A172 (cell line): Measurements from ENCODE around the gene CHMP1A. TPM values are rescaled to one million over a fixed set of nuclear protein-coding genes. Genes with fewer than 3 reads are reported as not detected.

ENCODE experiments used
- DNase-seq: peaks from one replicate; pipeline ENCODE4 v3.0.0-alpha.2; 2015; ENCODE audit warnings: low spot score
- total RNA-seq: library from RNA; depleted of rRNA; stranded (reverse); fragments of >200 nt; shearing (Covaris generic); gene quantifications from 2 replicates; pipeline ENCODE4 v1.2.3, GENCODE V29; 2014; rRNA removed

CHMP1A gene
- total RNA-seq, 1 experiment from 2014 or later = 83.6 TPM

DNA sequence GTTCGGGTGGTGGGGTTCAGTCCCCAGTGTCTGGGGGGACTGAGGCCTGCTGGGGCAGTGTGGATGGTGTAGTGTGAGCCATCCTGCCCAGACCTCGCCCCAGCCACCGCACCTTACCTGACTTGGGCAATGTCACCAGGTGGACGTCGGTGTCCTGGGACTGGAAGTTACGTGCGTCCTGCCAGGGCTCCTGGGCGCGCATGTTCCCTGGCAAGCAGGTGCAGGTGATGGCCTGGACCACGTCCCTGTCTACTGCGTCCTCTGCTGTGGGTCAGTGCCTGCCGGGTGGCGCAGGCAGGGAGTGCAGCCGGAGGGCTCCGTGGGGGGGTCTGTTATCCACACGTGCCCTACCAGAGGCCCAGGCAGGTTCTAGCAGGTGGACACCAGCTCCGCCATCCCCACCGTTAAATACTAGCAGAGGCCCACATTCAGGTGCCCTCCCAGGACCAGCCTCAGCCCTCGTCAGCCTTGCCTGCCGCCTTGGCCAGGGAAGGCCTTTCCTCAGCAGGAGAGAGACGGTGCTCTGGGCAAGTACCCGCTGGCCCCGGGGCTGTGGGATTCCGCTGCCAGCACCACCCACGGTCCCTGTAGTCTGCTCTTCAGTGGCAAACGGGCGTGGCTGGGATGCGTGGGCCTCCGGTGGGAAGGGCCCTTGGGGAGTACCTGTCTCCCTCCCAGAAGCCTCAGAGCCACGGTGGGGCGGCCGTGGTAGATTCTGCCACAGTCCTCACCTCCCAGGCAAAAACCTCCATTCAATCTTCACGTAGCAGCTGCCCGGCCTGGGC, 52.1 kb downstream of the CHMP1A start:
- no peak for DNase-seq

DNA sequence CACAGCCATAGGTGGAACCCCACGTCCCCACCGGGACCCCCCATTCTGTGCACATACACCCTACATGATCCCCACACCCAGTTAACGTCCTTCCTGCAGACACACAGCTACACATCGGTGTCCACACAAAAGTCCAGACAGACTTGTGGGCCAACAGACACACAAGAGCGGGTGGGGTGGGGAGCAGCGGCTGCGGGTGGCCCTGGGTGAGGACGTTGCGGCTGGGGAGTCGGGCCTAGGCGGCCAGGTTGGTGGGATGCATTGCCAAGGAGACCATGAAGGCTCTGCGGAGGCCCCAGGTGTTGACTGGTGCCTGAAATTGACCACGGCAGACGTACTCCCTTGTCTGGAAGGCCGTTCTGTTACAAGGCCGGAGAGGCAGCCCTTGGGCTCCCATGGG, 52.7 kb downstream of the CHMP1A start:
- DNase-seq = no peak

DNA sequence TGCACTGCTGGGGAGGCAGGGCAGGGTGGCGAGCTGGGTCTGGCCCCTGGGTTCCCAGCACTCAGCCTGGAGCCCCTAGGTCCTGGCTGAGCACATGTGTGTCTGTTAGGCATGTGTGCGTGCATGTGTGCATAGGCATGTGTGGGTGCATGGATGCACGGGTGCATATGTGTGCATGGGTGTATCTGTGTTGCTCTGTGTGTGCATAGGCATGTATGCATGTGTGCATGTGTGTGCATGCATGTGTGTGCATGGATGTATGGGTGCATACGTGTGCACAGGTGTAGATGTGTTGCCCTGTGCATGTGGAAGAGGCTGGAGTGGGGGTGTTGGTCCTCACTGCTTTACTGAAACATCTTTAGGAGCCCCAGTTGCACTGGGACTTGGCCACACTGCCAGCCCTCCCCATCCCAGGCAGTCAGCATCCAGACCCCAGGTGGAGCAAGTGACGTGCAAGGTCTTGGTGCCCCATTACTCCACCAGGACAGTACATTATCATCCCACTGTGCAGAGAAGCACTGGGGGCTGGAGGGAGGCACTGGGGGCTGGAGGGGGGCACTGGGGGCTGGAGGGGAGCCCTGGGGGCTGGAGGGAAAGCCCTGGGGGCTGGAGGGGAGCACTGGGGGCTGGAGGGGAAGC, 54.4 kb downstream of the CHMP1A start:
- DNase-seq = no peak

DNA sequence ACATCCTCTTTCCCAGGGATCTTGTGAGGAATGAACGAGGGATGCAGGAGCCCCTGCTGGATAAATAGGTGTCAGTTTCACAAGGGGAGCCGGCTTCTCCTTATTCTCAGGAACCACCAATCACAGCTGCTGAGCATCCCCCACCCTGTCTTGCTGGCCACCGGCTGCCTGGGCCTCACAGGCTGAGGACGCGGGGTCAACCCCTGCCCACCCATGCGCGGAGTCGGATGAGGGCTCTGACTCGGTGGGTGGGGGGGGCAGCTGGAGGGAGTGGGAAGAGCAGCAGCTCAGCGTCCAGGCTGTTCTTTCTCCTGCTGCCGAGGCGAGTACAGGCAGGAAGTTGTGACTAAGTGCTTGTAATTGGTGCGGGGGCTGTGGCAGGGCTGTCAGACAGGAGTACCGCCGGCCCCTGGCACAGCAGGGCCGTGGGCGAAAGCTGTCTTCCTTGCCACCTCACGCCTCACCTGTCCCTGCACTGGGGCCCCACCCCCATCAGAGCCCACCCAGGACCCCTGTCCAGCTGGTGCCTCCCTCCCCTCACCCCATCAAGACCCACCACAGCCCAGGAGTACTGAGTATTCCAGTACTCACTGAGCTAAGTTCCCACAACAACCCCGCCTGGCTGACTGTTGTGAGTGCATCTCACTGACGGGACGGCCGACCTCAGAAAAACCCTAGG, 55.1 kb downstream of the CHMP1A start:
- peak; percentile 91 for DNase-seq

GRCh38 chr16:89601906-89602272, 55.6 kb downstream of the CHMP1A start:
- DNase-seq = no peak

- peak; percentile 34 for DNase-seq
These were observed 56.6 kb downstream of the CHMP1A start for GRCh38 chr16:89600956-89601355.

DNA sequence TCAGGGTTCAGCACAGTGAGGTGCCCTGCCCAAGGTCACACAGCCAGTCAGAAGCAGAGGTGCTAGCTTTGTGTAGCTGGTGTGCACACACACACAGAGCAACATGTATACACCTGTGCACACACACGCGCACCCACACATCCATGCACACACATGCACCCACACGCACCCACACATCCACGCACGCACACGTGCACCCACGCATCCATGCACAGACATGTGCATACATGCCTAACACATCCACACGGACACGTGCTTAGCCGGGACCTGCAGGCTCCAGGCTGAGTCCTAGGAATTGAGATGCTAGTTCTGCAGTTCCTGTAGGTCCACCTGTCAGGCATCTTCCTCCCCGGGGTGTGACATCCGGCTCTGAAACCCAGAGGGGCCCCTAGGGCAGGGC, 57.1 kb downstream of the CHMP1A start:
- DNase-seq = no peak

GRCh38 chr16:89599902-89600301, 57.6 kb downstream of the CHMP1A start:
- no peak for DNase-seq

GRCh38 chr16:89599451-89599858, 58.1 kb downstream of the CHMP1A start:
- peak; percentile 79 for DNase-seq

DNA sequence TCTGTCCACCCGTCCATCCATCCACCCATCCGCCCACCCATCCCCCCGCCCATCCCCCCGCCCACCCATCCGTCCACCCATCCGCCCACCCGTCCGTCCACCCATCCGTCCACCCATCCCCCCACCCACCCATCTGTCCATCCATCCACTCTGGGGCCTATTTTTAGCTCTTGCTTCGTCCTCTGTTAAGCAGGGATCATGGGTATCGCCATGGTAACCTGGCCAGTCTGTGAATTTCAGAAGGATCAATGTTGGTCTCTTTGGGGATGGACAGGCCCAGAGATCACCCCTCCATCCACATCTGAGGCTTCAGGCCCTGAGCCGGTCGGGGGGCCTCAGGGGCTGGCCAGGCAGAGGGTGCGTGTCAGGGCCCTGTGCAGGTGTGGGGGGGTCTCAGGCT, 59.3 kb downstream of the CHMP1A start:
- no peak for DNase-seq

DNA sequence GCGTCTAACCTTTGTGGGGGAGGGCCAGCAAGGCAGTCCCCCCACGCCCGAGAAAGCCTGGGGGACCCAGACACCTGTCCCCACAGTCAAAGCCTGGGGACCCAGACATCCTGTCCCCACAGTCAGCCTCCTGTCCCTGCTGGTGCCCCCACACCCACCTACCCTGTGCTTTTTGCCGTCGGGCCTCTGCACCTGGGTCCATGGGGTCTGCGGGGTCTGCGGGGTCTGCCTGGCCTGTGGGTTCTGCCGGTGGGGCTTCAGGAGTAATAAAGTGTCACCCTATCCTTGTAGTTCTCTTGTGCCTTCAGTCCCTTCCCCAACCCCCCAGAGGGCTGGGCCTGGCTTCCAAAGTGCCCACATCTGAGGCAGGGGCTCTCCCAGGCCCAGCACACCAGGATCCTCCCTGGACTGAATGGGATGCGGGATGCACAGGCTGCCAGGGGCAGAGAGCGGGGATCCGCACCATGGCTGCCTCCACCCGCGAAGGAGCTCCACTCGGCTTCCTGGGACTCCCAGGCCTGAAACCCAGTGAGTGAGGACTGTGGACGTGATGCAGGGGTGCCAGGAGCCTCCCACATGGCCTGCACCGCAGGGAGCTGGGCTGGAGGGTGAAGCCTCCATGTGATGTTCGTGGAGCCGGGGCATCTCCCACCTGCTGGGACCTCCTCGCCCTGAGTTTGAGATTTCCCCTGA, 60.4 kb downstream of the CHMP1A start:
- DNase-seq = no peak

GRCh38 chr16:89596061-89596689, 61.3 kb downstream of the CHMP1A start:
- DNase-seq = no peak

- no peak for DNase-seq
These were observed 62.0 kb downstream of the CHMP1A start for GRCh38 chr16:89595330-89596060.

Other genes starting within 250 kb of the CHMP1A start
- gene ANKRD11, start 167.1 kb downstream of the CHMP1A start, total RNA-seq = 48.3 and 61.6 TPM in 2 replicates
- gene SPG7, start 149.3 kb downstream of the CHMP1A start, total RNA-seq = 171 and 208 TPM in 2 replicates
- gene RPL13, start 97.0 kb downstream of the CHMP1A start, total RNA-seq = 4,331 and 5,553 TPM in 2 replicates
- 4.7 and 18.5 TPM in 2 replicates for gene CPNE7, start 82.0 kb downstream of the CHMP1A start, total RNA-seq
- 0.43 and 1.2 TPM in 2 replicates for gene DPEP1, start 44.1 kb downstream of the CHMP1A start, total RNA-seq
- gene SPATA33, start 128 bp upstream of the CHMP1A start, total RNA-seq = 8.5 and 12.4 TPM in 2 replicates
- 31.1 and 46.6 TPM in 2 replicates for gene CDK10, start 29.0 kb upstream of the CHMP1A start, total RNA-seq
- 21.1 and 24.3 TPM in 2 replicates for gene SPATA2L, start 44.0 kb upstream of the CHMP1A start, total RNA-seq
- 12.0 and 14.2 TPM in 2 replicates for gene VPS9D1, start 63.2 kb upstream of the CHMP1A start, total RNA-seq
- 14.6 and 18.9 TPM in 2 replicates for gene ZNF276, start 63.8 kb upstream of the CHMP1A start, total RNA-seq
- gene FANCA, start 158.9 kb upstream of the CHMP1A start, total RNA-seq = 51.8 and 55.9 TPM in 2 replicates
- gene SPIRE2, start 170.8 kb upstream of the CHMP1A start, total RNA-seq = 6.9 and 12.6 TPM in 2 replicates
- gene TCF25, start 215.9 kb upstream of the CHMP1A start, total RNA-seq = 145 and 153 TPM in 2 replicates